ENCODE results near the gene KIFBP.
"Not testable (repeated sequence)": the region's sequence is repeated elsewhere in the genome, so short reads cannot be mapped to it uniquely, and the experiment has no call there.

Gene KIFBP

GRCh38 chr10:68988530-68989316 lies at the start of gene KIFBP:
Gene KIFBP, plus strand, starts transcription at chr10:68988803. Its CDS starts 30 bp downstream, at chr10:68988833.
- peak; percentile 57 to 63 for DNase-seq (ENCODE audit: low read depth in 2 of 2)

- no peak for DNase-seq (ENCODE audit: low read depth in 2 of 2)
Observed at GRCh38 chr10:68938884-68939283, 49.7 kb upstream of the KIFBP start.

- DNase-seq (ENCODE audit: low read depth in 2 of 2): not testable (repeated sequence)
Observed at GRCh38 chr10:68940917-68941316, 47.7 kb upstream of the KIFBP start.

GRCh38 chr10:68950598-68950997 lies 38.0 kb upstream of the KIFBP start:
- DNase-seq (ENCODE audit: low read depth in 2 of 2): no peak

GRCh38 chr10:68954904-68955303 lies 33.7 kb upstream of the KIFBP start:
- no peak for DNase-seq (ENCODE audit: low read depth in 2 of 2)

GRCh38 chr10:68955355-68955831 lies 33.2 kb upstream of the KIFBP start:
- DNase-seq (ENCODE audit: low read depth in 2 of 2): no peak

- DNase-seq (ENCODE audit: low read depth in 2 of 2): peak; percentile 77 to 80
Observed at GRCh38 chr10:68955832-68956532, 32.6 kb upstream of the KIFBP start, which contains the start of gene DDX21. Gene DDX21, plus strand, starts transcription at chr10:68956170. Its CDS starts 56 bp downstream, at chr10:68956226.

- no peak for DNase-seq (ENCODE audit: low read depth in 2 of 2)
Observed at GRCh38 chr10:68957284-68957615, 31.4 kb upstream of the KIFBP start.

GRCh38 chr10:68957654-68958053 lies 30.9 kb upstream of the KIFBP start:
- DNase-seq (ENCODE audit: low read depth in 2 of 2): no peak

- no peak for DNase-seq (ENCODE audit: low read depth in 2 of 2)
Observed at GRCh38 chr10:68959695-68960527, 28.7 kb upstream of the KIFBP start.

- no peak for DNase-seq (ENCODE audit: low read depth in 2 of 2)
Observed at GRCh38 chr10:68963151-68963550, 25.5 kb upstream of the KIFBP start.

- DNase-seq (ENCODE audit: low read depth in 2 of 2): no peak
Observed at GRCh38 chr10:68973975-68974374, 14.6 kb upstream of the KIFBP start.

- not testable (repeated sequence) for DNase-seq (ENCODE audit: low read depth in 2 of 2)
Observed at GRCh38 chr10:68975936-68976473, 12.6 kb upstream of the KIFBP start.

- not testable (repeated sequence) for DNase-seq (ENCODE audit: low read depth in 2 of 2)
Observed at GRCh38 chr10:68979738-68980137, 8.9 kb upstream of the KIFBP start.

- no peak for DNase-seq (ENCODE audit: low read depth in 2 of 2)
Observed at GRCh38 chr10:68981074-68981473, 7.5 kb upstream of the KIFBP start.

GRCh38 chr10:68982389-68982788 lies 6.2 kb upstream of the KIFBP start:
- DNase-seq (ENCODE audit: low read depth in 2 of 2): no peak

GRCh38 chr10:68987611-68988010 lies 992 bp upstream of the KIFBP start:
- no peak for DNase-seq (ENCODE audit: low read depth in 2 of 2)

- DNase-seq (ENCODE audit: low read depth in 2 of 2): no peak
Observed at GRCh38 chr10:68989317-68989990, 851 bp downstream of the KIFBP start.

GRCh38 chr10:68992636-68993440 lies 4.2 kb downstream of the KIFBP start:
- DNase-seq (ENCODE audit: low read depth in 2 of 2): no peak

GRCh38 chr10:68997211-68997610 lies 8.6 kb downstream of the KIFBP start:
- DNase-seq (ENCODE audit: low read depth in 2 of 2): no peak
